ENCODE data around the gene GNAL. TPM values are rescaled to one million over a fixed set of nuclear protein-coding genes. Genes with fewer than 3 reads are reported as not detected.
"Not testable (repeated sequence)": the region's sequence is repeated elsewhere in the genome, so short reads cannot be mapped to it uniquely, and the experiment has no call there.

Gene GNAL
- total RNA-seq, 4 donors from 2014 or later, result 4.4 to 35.4 (median 9.1) TPM

DNA sequence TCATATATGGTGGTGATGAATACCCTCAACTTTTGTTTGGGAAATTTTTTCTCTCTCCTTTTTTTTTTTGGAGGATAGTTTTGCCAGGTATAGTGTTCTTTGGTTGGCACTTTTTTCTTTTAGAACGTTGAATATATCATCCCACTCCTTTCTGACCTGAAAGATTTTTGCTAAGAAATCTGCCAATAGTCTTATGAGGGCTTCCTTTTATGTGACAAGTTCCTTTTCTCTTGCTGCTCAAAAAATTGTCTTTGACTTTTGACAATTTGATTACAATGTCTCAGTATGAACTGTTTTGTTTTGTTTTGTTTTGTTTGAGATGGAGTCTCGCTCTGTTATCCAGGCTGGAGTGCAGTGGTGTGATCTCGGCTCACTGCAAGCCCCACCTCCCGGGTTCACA is 21.5 kb downstream of the GNAL start:
- Histone ChIP-seq H3K4me1 (no peaks in the 10 kb centered on the region), H3K36me3 (no peaks in the 10 kb centered on the region), H3K9me3 (no peaks in the 10 kb centered on the region), H3K27me3 (peaks cover 0 to 5% (median 0%) of the 10 kb centered on the region in 3 donors), H3K27ac (no peak overlapping the region), H3K4me3 (no peak overlapping the region)
- ATAC-seq, result no peak
- in situ Hi-C loops (cut with MboI; ENCODE audit: low sequenced_read_pairs in 4 of 4), result no loop called here
- DNase-seq, result no peak
- intact Hi-C loops (cut with DNase I; ENCODE audit: low total_unique reads), result no loop called here
- no peak for TF ChIP-seq POLR2A (IDR thresholded peaks at IDR 0.05)
- TF ChIP-seq, protein P1, sequence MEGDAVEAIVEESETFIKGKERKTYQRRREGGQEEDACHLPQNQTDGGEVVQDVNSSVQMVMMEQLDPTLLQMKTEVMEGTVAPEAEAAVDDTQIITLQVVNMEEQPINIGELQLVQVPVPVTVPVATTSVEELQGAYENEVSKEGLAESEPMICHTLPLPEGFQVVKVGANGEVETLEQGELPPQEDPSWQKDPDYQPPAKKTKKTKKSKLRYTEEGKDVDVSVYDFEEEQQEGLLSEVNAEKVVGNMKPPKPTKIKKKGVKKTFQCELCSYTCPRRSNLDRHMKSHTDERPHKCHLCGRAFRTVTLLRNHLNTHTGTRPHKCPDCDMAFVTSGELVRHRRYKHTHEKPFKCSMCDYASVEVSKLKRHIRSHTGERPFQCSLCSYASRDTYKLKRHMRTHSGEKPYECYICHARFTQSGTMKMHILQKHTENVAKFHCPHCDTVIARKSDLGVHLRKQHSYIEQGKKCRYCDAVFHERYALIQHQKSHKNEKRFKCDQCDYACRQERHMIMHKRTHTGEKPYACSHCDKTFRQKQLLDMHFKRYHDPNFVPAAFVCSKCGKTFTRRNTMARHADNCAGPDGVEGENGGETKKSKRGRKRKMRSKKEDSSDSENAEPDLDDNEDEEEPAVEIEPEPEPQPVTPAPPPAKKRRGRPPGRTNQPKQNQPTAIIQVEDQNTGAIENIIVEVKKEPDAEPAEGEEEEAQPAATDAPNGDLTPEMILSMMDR (IDR thresholded peaks at IDR 0.05 in 4 of 5, conservative IDR thresholded peaks at IDR 0.05 in 1 of 5), result no peak

DNA sequence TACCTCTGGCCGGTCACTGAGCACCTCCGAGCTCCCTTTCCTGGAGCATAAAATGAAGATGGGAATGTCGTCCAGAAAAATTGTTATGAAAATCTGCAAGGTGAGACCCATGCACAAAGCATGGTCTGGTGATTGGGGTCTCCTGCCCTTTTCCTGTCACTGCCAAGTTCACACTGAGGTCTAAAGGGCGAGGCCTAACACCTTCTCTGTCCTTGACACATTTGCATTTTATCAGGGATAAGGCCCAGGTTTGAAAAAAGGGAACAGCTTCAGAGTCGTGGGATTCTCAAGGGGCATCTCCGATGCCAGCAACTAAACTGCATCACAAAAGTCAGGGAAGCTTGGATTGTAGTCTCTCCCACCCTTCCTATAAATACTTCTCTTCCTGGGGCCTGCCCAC is 24.7 kb downstream of the GNAL start:
- no peaks in the 10 kb centered on the region for H3K4me1 ChIP-seq
- intact Hi-C loops (cut with DNase I; ENCODE audit: low total_unique reads), result no loop called here
- no peaks in the 10 kb centered on the region for H3K36me3 ChIP-seq
- in situ Hi-C loops (cut with MboI; ENCODE audit: low sequenced_read_pairs in 4 of 4), result no loop called here
- no peaks in the 10 kb centered on the region for H3K9me3 ChIP-seq
- H3K4me3 ChIP-seq, result no peak overlapping the region
- no peak overlapping the region for H3K27ac ChIP-seq
- no peak for TF ChIP-seq POLR2A (IDR thresholded peaks at IDR 0.05)
- TF ChIP-seq, protein P1 (IDR thresholded peaks at IDR 0.05 in 4 of 5, conservative IDR thresholded peaks at IDR 0.05 in 1 of 5), result no peak
- ATAC-seq (no peak), DNase-seq (no peak)
- peaks cover 0 to 2% (median 0%) of the 10 kb centered on the region in 3 donors for H3K27me3 ChIP-seq

GRCh38 chr18:11714244-11714918 is 25.3 kb downstream of the GNAL start:
- intact Hi-C loops (cut with DNase I; ENCODE audit: low total_unique reads) (no loop called here), in situ Hi-C loops (cut with MboI; ENCODE audit: low sequenced_read_pairs in 4 of 4) (no loop called here)
- Histone ChIP-seq H3K9me3 (no peaks in the 10 kb centered on the region), H3K36me3 (no peaks in the 10 kb centered on the region), H3K27ac (no peak overlapping the region), H3K4me1 (no peaks in the 10 kb centered on the region), H3K27me3 (peaks cover 0 to 1% (median 0%) of the 10 kb centered on the region in 3 donors), H3K4me3 (no peak overlapping the region)
- TF ChIP-seq POLR2A (IDR thresholded peaks at IDR 0.05), result no peak
- TF ChIP-seq, protein P1 (IDR thresholded peaks at IDR 0.05 in 4 of 5, conservative IDR thresholded peaks at IDR 0.05 in 1 of 5), result no peak
- ATAC-seq (no peak), DNase-seq (no peak)

GRCh38 chr18:11716767-11717315 is 27.8 kb downstream of the GNAL start:
- H3K27ac ChIP-seq; DNase-seq; intact Hi-C loops (cut with DNase I; ENCODE audit: low total_unique reads); H3K4me3 ChIP-seq; H3K4me1 ChIP-seq; ATAC-seq; in situ Hi-C loops (cut with MboI; ENCODE audit: low sequenced_read_pairs in 4 of 4); H3K36me3 ChIP-seq; H3K27me3 ChIP-seq; H3K9me3 ChIP-seq: not testable (repeated sequence)

- H3K36me3 ChIP-seq, result no peaks in the 10 kb centered on the region
- no peak overlapping the region for H3K4me3 ChIP-seq
- no peaks in the 10 kb centered on the region for H3K27me3 ChIP-seq
- in situ Hi-C loops (cut with MboI; ENCODE audit: low sequenced_read_pairs in 4 of 4), result no loop called here
- TF ChIP-seq, protein P1 (IDR thresholded peaks at IDR 0.05 in 4 of 5, conservative IDR thresholded peaks at IDR 0.05 in 1 of 5), result no peak
- no peak for TF ChIP-seq POLR2A (IDR thresholded peaks at IDR 0.05)
- ATAC-seq, result no peak
- no peaks in the 10 kb centered on the region for H3K4me1 ChIP-seq
- DNase-seq, result no peak
- no peaks in the 10 kb centered on the region for H3K9me3 ChIP-seq
- intact Hi-C loops (cut with DNase I; ENCODE audit: low total_unique reads), result no loop called here
- no peak overlapping the region for H3K27ac ChIP-seq
Observed at GRCh38 chr18:11719050-11719449, 30.0 kb downstream of the GNAL start.
